HEK293 (cell line): Measurements from ENCODE around the gene KRT16.
A peak's percentile ranks its signal among the peaks of the same experiment; 100 is the strongest.
"Not testable (repeated sequence)": the region's sequence is repeated elsewhere in the genome, so short reads cannot be mapped to it uniquely, and the experiment has no call there.

Experiments
- CTCF ChIA-PET: fragments of 350-600 bp; formaldehyde crosslinking; extraction: SDS; loops from one replicate; lab custom pipeline; 2021; ENCODE audit warnings: antibody characterized with exemption; lab: Yijun Ruan, JAX
- POLR2A ChIA-PET: fragments of 300-600 bp; formaldehyde crosslinking; extraction: SDS; loops from one replicate; lab custom pipeline; 2020; ENCODE audit warnings: antibody characterized with exemption, inconsistent platforms; lab: Yijun Ruan, JAX
- H3K27ac ChIP-seq: fragments of 200-500 bp; sonication (Bioruptor generic); 2 replicates; pipeline ENCODE4 v1.5.1; 2014; ENCODE audit warnings: low read depth, low read length, control low read depth, inconsistent platforms; ENCODE audit errors: extremely low read depth
- H3K36me3 ChIP-seq, 2 experiments: fragments of 200-500 bp in 1 of 2; sonication (Bioruptor generic) in 1 of 2; 1 replicate in 1 of 2; 2 replicates in 1 of 2; pipeline ENCODE4 v1.5.1; 2014 to 2017; ENCODE audit warnings: inconsistent platforms in 2 of 2, low read length in 2 of 2; ENCODE audit not compliant: control insufficient read depth in 2 of 2, insufficient read depth in 1 of 2
- H3K4me1 ChIP-seq: fragments of 200-500 bp; sonication (Bioruptor generic); 2 replicates; pipeline ENCODE4 v1.5.1; 2014; ENCODE audit warnings: mild to moderate bottlenecking, low read length, inconsistent platforms; ENCODE audit not compliant: control insufficient read depth, insufficient read depth
- H3K4me3 ChIP-seq: 2 replicates; pipeline ENCODE4 v1.5.1; 2011; ENCODE audit warnings: low read depth, mild to moderate bottlenecking, control low read depth, low read length, moderate library complexity
- H3K9me3 ChIP-seq: fragments of 200-500 bp; sonication (Bioruptor generic); 2 replicates; pipeline ENCODE4 v1.5.1; 2014; ENCODE audit warnings: low read depth, low read length, inconsistent platforms; ENCODE audit not compliant: control insufficient read depth, insufficient read depth
- EGR2 ChIP-seq: fragments of 450-650 bp; formaldehyde crosslinking; IDR thresholded peaks from 2 replicates; pipeline ENCODE4 v1.5.1; 2016; ENCODE audit warnings: low read depth, missing biosample characterization, missing genetic modification characterization
- GLI4 ChIP-seq: fragments of 450-650 bp; formaldehyde crosslinking; IDR thresholded peaks from 2 replicates; pipeline ENCODE4 v1.5.1; 2016; ENCODE audit warnings: missing biosample characterization, missing genetic modification characterization
- GLIS1 ChIP-seq: fragments of 450-650 bp; formaldehyde crosslinking; IDR thresholded peaks from 2 replicates; pipeline ENCODE4 v1.5.1; 2016; ENCODE audit warnings: missing biosample characterization, missing genetic modification characterization
- GLIS2 ChIP-seq: fragments of 450-650 bp; formaldehyde crosslinking; IDR thresholded peaks from 2 replicates; pipeline ENCODE4 v1.5.1; 2016; ENCODE audit warnings: missing biosample characterization, missing genetic modification characterization
- TRIM28 ChIP-seq: IDR thresholded peaks from 2 replicates; pipeline ENCODE4 v1.6.1; 2011; ENCODE audit warnings: low read length, control low read depth, borderline replicate concordance
- ZFHX2 ChIP-seq: fragments of 450-650 bp; formaldehyde crosslinking; conservative IDR thresholded peaks from 2 replicates; pipeline ENCODE4 v1.5.1; 2016; ENCODE audit warnings: missing biosample characterization, missing genetic modification characterization
- ZIC2 ChIP-seq: fragments of 450-650 bp; formaldehyde crosslinking; IDR thresholded peaks from 2 replicates; pipeline ENCODE4 v1.5.1; 2016; ENCODE audit warnings: missing biosample characterization, missing genetic modification characterization
- ZNF16 ChIP-seq: fragments of 450-650 bp; formaldehyde crosslinking; IDR thresholded peaks from 2 replicates; pipeline ENCODE4 v1.5.1; 2016; ENCODE audit warnings: low read depth, missing biosample characterization, missing genetic modification characterization
- ZNF341 ChIP-seq: fragments of 450-650 bp; formaldehyde crosslinking; IDR thresholded peaks from 2 replicates; pipeline ENCODE4; 2016; ENCODE audit warnings: low read depth, missing biosample characterization, missing genetic modification characterization
- ZNF394 ChIP-seq: fragments of 450-650 bp; formaldehyde crosslinking; IDR thresholded peaks from 2 replicates; pipeline ENCODE4 v1.5.1; 2016; ENCODE audit warnings: missing biosample characterization, missing genetic modification characterization, mild to moderate bottlenecking, moderate library complexity, borderline replicate concordance
- ZNF600 ChIP-seq: fragments of 450-650 bp; formaldehyde crosslinking; IDR thresholded peaks from 2 replicates; pipeline ENCODE4 v1.5.1; 2016; ENCODE audit warnings: missing biosample characterization, missing genetic modification characterization
- TF ChIP-seq, protein P1 (sequence below): fragments of 450-650 bp; formaldehyde crosslinking; IDR thresholded peaks from 2 replicates; pipeline ENCODE4 v1.5.0; 2017; ENCODE audit warnings: missing biosample characterization, missing genetic modification characterization, borderline replicate concordance

KRT16 gene

GRCh38 chr17:41628073-41628370, 15.5 kb upstream of the KRT16 start:
- H3K36me3 ChIP-seq, H3K9me3 ChIP-seq, H3K4me1 ChIP-seq, H3K4me3 ChIP-seq, POLR2A ChIA-PET, H3K27ac ChIP-seq: not testable (repeated sequence)
- CTCF ChIA-PET = interaction anchor here (0.9 to 3.7 kb wide), 3 partner anchors 12 to 80 kb away, joined by 3 to 17 read pairs (median 3); no protein-coding TSS in a partner anchor

DNA sequence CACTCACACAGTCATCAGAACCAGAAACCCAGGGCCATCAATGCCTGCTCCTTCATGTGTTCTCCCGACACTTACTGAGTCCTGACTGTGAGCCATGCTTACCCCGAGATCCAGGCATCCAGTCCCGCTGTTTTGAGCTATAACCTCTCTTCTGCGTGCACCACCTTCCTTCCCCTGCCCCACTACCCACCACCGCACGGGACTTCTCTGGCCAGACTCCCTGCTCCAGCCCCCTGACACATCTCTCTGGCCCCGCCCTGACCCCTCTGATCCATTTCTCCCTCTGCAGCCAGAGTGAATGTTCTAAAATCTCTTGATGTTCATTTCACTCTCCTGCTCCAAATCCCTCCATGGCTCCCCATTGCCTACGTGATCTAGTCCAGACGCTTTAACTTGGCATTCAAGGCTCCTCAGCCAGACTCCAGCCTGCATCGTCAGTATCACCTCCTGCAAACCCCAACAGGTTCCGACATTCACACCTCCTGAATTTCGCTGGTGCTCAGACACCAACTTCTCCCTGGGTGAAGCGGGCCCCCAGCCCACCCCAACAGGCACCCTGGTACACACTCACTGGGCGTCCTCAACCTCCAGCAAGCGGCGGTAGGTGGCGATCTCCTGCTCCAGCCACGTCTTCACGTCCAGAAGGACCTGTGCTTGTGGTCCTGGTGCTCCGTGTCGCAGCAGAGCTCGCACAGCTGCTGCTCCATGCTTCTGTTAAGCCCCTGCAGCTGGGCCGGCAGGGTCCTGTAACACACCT, 14.9 kb upstream of the KRT16 start:
- no peak overlapping the region for H3K4me3 ChIP-seq
- ChIA-PET POLR2A (no interaction called here), CTCF (interaction anchor here (0.7 to 3.7 kb wide), 5 partner anchors 9 to 79 kb away, joined by 3 to 17 read pairs (median 3); no protein-coding TSS in a partner anchor)
- TF ChIP-seq TRIM28 (no peak), ZNF16 (tag by site-specific recombination) (peak; percentile 81; the same call in 1 of the 2 replicates), ZNF600 (tag by site-specific recombination) (0 out of 2 replicates have a peak, but pooled peaks have one; percentile 1), GLI4 (tag by site-specific recombination) (peak; percentile 96)
- TF ChIP-seq, protein P1, sequence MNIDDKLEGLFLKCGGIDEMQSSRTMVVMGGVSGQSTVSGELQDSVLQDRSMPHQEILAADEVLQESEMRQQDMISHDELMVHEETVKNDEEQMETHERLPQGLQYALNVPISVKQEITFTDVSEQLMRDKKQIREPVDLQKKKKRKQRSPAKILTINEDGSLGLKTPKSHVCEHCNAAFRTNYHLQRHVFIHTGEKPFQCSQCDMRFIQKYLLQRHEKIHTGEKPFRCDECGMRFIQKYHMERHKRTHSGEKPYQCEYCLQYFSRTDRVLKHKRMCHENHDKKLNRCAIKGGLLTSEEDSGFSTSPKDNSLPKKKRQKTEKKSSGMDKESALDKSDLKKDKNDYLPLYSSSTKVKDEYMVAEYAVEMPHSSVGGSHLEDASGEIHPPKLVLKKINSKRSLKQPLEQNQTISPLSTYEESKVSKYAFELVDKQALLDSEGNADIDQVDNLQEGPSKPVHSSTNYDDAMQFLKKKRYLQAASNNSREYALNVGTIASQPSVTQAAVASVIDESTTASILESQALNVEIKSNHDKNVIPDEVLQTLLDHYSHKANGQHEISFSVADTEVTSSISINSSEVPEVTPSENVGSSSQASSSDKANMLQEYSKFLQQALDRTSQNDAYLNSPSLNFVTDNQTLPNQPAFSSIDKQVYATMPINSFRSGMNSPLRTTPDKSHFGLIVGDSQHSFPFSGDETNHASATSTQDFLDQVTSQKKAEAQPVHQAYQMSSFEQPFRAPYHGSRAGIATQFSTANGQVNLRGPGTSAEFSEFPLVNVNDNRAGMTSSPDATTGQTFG (tag by site-specific recombination) = no peak
- no peak overlapping the region for H3K27ac ChIP-seq
- no peaks in the 10 kb centered on the region for H3K9me3 ChIP-seq
- no peaks in the 10 kb centered on the region for H3K36me3 ChIP-seq
- peaks cover 2% of the 10 kb centered on the region; the same call in 1 of the 2 replicates for H3K4me1 ChIP-seq

- not testable (repeated sequence) for H3K4me1 ChIP-seq
- TF ChIP-seq ZNF394 = peak; percentile 24; the same call in 1 of the 2 replicates
- TF ChIP-seq ZNF600 (tag by site-specific recombination) = 0 out of 2 replicates have a peak, but pooled peaks have one; percentile 21
- peak; percentile 31; the same call in 1 of the 2 replicates for TF ChIP-seq GLIS1 (tag by site-specific recombination)
- peak; percentile 81 for TF ChIP-seq ZIC2 (tag by site-specific recombination)
- TF ChIP-seq, all 188 proteins: peak for 4; not testable (repeated sequence) for 184
- H3K27ac ChIP-seq, H3K4me3 ChIP-seq, H3K36me3 ChIP-seq, POLR2A ChIA-PET, H3K9me3 ChIP-seq: not testable (repeated sequence)
- CTCF ChIA-PET = interaction anchor here (0.7 to 3.7 kb wide), 4 partner anchors 9 to 36 kb away, joined by 3 to 17 read pairs (median 4); no protein-coding TSS in a partner anchor
These were observed 14.3 kb upstream of the KRT16 start for GRCh38 chr17:41626914-41627295.

GRCh38 chr17:41626028-41626913, 13.7 kb upstream of the KRT16 start:
- TF ChIP-seq ZNF341 (tag by site-specific recombination) = peak; percentile 58
- peak; percentile 96 for TF ChIP-seq EGR2 (tag by site-specific recombination)
- TF ChIP-seq ZFHX2 = peak; percentile 92
- 0 out of 2 replicates have a peak, but pooled peaks have one; percentile 3 for TF ChIP-seq GLIS2 (tag by site-specific recombination)
- CTCF ChIA-PET = interaction anchor here (0.6 to 3.7 kb wide), 7 partner anchors 8 to 882 kb away, joined by 3 to 17 read pairs (median 3); no protein-coding TSS in a partner anchor
- POLR2A ChIA-PET, H3K36me3 ChIP-seq, H3K4me3 ChIP-seq, H3K27ac ChIP-seq, H3K4me1 ChIP-seq, H3K9me3 ChIP-seq: not testable (repeated sequence)
